Endothelial cell of umbilical vein (primary cell): ENCODE results near the gene UBE2E2. TPM values are rescaled to one million over a fixed set of nuclear protein-coding genes. Genes with fewer than 3 reads are reported as not detected.

Experiments
- BruUV-seq: library from RNA; stranded (reverse); fragments of 400-500 nt; replicated peaks from 2 replicates; lab custom pipeline; 2021; lab: Mats Ljungman, UMichigan
- CTCF ChIA-PET: fragments of 300-600, 350-600 bp; sonication (Branson Sonifier 250); formaldehyde crosslinking; loops from one replicate; lab custom pipeline; 2021; ENCODE audit warnings: antibody characterized with exemption, inconsistent platforms; lab: Charles Lee
- POLR2A ChIA-PET: fragments of 300-600, 350-600 bp; sonication (Branson Sonifier 250); formaldehyde crosslinking; loops from one replicate; lab custom pipeline; 2021; ENCODE audit warnings: antibody characterized with exemption, inconsistent platforms; lab: Charles Lee
- DNase-seq: peaks from one replicate; pipeline ENCODE4 v3.0.0-alpha.2; 2011; ENCODE audit warnings: low read depth, low spot score
- FAIRE-seq: peaks from 2 replicates; lab custom pipeline; 2011; peaks lifted over from hg19 to GRCh38; lab: Jason Lieb, UNC
- H2AFZ ChIP-seq: 2 replicates; pipeline ENCODE4 v1.6.0; 2012; ENCODE audit warnings: low read depth, low read length, control low read depth, inconsistent platforms
- H3K27ac ChIP-seq: 2 replicates; pipeline ENCODE4 v1.5.1; 2011; ENCODE audit warnings: low read depth, mild to moderate bottlenecking, control low read depth, low read length, moderate library complexity; ENCODE audit not compliant: insufficient read depth
- H3K27me3 ChIP-seq, 2 experiments: 2 replicates each; pipeline versions ENCODE4 v1.6.0 to v1.6.1; 2011; ENCODE audit warnings: low read length in 2 of 2, mixed read lengths in 1 of 2; ENCODE audit not compliant: control insufficient read depth in 2 of 2, insufficient read depth in 2 of 2
- H3K36me3 ChIP-seq, 2 experiments: 2 replicates in 1 of 2; 3 replicates in 1 of 2; pipeline ENCODE4 v1.5.1; 2011; ENCODE audit warnings: low read length in 2 of 2, mild to moderate bottlenecking in 1 of 2, moderate library complexity in 1 of 2; ENCODE audit not compliant: control insufficient read depth in 2 of 2, insufficient read depth in 2 of 2; ENCODE audit errors: extremely low read depth in 1 of 2
- H3K4me1 ChIP-seq: 3 replicates; pipeline ENCODE4 v1.5.1; 2011; ENCODE audit warnings: mild to moderate bottlenecking, low read length; ENCODE audit not compliant: control insufficient read depth, insufficient read depth; ENCODE audit errors: extremely low read depth
- H3K4me2 ChIP-seq: 2 replicates; pipeline ENCODE4 v1.6.1; 2011; ENCODE audit warnings: low read length, control low read depth, mixed read lengths; ENCODE audit not compliant: insufficient read depth
- H3K4me3 ChIP-seq, 3 experiments: fragments of 200-600 bp in 1 of 3; sonication (generic), shearing (Covaris generic) in 1 of 3; replicated peaks in 1 of 3; 2 replicates each; pipeline ENCODE4 v1.5.1; 2011 to 2016; ENCODE audit warnings: control low read depth in 3 of 3, low read length in 3 of 3, mild to moderate bottlenecking in 2 of 3, inconsistent platforms in 1 of 3, low read depth in 1 of 3, moderate library complexity in 1 of 3; ENCODE audit not compliant: insufficient read depth in 1 of 3
- H3K79me2 ChIP-seq: 2 replicates; pipeline ENCODE4 v1.6.0; 2012; ENCODE audit warnings: low read length, inconsistent platforms; ENCODE audit not compliant: control insufficient read depth, insufficient read depth
- H3K9ac ChIP-seq: replicated peaks from 2 replicates; pipeline ENCODE3; 2011; ENCODE audit warnings: low read length, control low read depth; ENCODE audit not compliant: insufficient read depth; ENCODE audit errors: extremely low read depth
- H3K9me1 ChIP-seq: replicated peaks from 3 replicates; pipeline ENCODE4 v1.6.0; 2011; ENCODE audit warnings: mild to moderate bottlenecking, low read length; ENCODE audit not compliant: control insufficient read depth, insufficient read depth; ENCODE audit errors: extremely low read depth
- H3K9me3 ChIP-seq: replicated peaks from 2 replicates; pipeline ENCODE4 v1.5.1; 2012; ENCODE audit warnings: low read length, inconsistent platforms; ENCODE audit not compliant: control insufficient read depth, insufficient read depth
- H4K20me1 ChIP-seq: replicated peaks from 2 replicates; pipeline ENCODE3; 2011; ENCODE audit warnings: mild to moderate bottlenecking, low read length; ENCODE audit not compliant: control insufficient read depth, insufficient read depth; ENCODE audit errors: extremely low read depth
- EZH2 ChIP-seq: IDR thresholded peaks from 2 replicates; pipeline ENCODE4 v1.6.1; 2012; ENCODE audit warnings: borderline replicate concordance, low read depth, mild to moderate bottlenecking, moderate library complexity, low read length, inconsistent platforms; ENCODE audit not compliant: severe bottlenecking
- FOS ChIP-seq: IDR thresholded peaks from 2 replicates; pipeline ENCODE4 v1.6.1; 2011; ENCODE audit warnings: mild to moderate bottlenecking, low read length, moderate library complexity, borderline replicate concordance; ENCODE audit not compliant: insufficient read depth
- GATA2 ChIP-seq: IDR thresholded peaks from 2 replicates; pipeline ENCODE4 v1.7.0; 2011; ENCODE audit warnings: low read depth, mild to moderate bottlenecking, moderate library complexity, mixed read lengths, low read length; ENCODE audit not compliant: insufficient read length, insufficient read depth
- JUN ChIP-seq: IDR thresholded peaks from 2 replicates; pipeline ENCODE4 v1.6.1; 2011; ENCODE audit warnings: borderline replicate concordance, low read depth; ENCODE audit not compliant: insufficient read length, insufficient read depth
- MYC ChIP-seq: IDR thresholded peaks from one replicate; pipeline ENCODE4 v1.6.1; 2011; ENCODE audit warnings: mild to moderate bottlenecking, low read depth, low read length
- POLR2A ChIP-seq: IDR thresholded peaks from 2 replicates; pipeline ENCODE4 v1.6.1; 2012; ENCODE audit warnings: low read depth, mild to moderate bottlenecking, control low read depth, low read length
- POLR2AphosphoS5 ChIP-seq: IDR thresholded peaks from 2 replicates; pipeline ENCODE4 v1.6.1; 2012; ENCODE audit warnings: low read depth, mild to moderate bottlenecking, control low read depth, low read length, moderate library complexity; ENCODE audit not compliant: insufficient read depth
- dilution Hi-C: fragments of 300-500 bp; cut with MboI; formaldehyde crosslinking; loops from one replicate; pipeline ENCODE4 v1.15.0; 2019; ENCODE audit warnings: low sequenced_read_pairs; ENCODE audit not compliant: extremely low pct_ligation_motif_present
- intact Hi-C: fragments of 100-400 bp; cut with micrococcal nuclease; formaldehyde crosslinking; loops from one replicate; pipeline ENCODE4 v1.10.0; 2022
- polyA plus RNA-seq, 4 experiments: library from polyadenylated mRNA; depleted of rRNA in 3 of 4; stranded (reverse) in 3 of 4; unstranded in 1 of 4; fragments of >200 nt; gene quantifications; 2 replicates each; pipeline versions ENCODE4 v1.2.1 to v1.2.3, GENCODE V29; 2011 to 2012; ENCODE audit warnings: missing spikeins in 1 of 4
- total RNA-seq: library from RNA; stranded (reverse); gene quantifications from 2 replicates; pipeline ENCODE4 v1.2.3, GENCODE V29; 2021
- TF ChIP-seq, protein P1 (sequence below), 2 donors: IDR thresholded peaks; 1 replicate in 1 of 2; 2 replicates in 1 of 2; pipeline ENCODE4 v1.5.1; 2011; ENCODE audit warnings: low read length in 2 of 2, mild to moderate bottlenecking in 2 of 2, moderate library complexity in 2 of 2, control low read depth in 1 of 2, inconsistent platforms in 1 of 2, low read depth in 1 of 2; ENCODE audit not compliant: insufficient read depth in 1 of 2; ENCODE audit errors: extremely low read depth in 1 of 2
- TF ChIP-seq, protein P2 (sequence below): IDR thresholded peaks from 2 replicates; pipeline ENCODE4 v1.6.1; 2011; ENCODE audit not compliant: insufficient read depth, insufficient read length

UBE2E2 gene
- total and polyA plus RNA-seq, 2 donors (not counting 3 experiments of a cell fraction or from before 2014, with no cell fraction given): 37.0 to 45.4 TPM

DNA sequence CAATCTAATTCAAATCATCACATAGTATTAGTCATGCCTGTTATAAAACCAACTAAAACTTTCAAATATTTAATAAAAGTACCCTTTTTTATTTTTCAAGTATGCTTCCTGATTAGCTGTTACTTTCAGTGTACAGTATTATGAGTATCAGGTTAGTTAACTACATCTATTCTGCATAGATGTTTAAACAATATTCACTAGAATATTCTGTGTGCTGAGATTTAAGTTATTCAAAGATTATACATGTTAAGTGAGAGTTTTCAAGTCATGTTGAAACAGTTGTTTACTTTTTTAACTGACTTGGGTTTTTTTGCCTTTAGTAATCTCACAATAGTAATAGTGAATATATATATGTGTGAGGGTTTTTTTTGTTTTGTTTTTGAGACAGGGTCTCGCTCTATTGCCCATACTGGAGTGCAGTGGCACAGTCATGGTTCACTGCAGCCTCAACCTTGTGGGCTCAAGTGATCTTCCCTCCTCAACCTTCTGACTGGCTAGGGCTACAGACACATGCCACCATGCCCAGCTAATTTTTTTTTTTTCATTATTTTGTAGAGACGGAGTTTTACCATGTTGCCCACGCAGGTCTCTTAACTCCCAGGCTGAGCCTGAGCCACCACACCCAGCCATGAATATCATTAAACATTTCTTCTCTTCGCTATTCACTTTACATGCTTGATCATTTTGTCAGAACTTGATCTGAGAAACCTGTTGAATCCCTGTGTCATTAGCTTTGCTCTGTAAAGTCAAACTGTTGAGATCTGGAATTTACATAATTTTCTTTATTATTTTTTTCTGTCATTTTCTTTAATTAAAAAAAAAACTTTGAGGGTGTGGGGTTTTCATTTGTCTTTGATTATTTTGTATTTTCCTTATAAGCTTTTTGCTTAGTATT lies 316.4 kb downstream of the UBE2E2 start:
- BruUV-seq: no TSS peak
- Histone ChIP-seq H3K9me1 (no peaks in the 10 kb centered on the region), H3K4me1 (peaks cover 14% of the 10 kb centered on the region), H3K4me3 (no peak overlapping the region), H3K9me3 (no peaks in the 10 kb centered on the region), H4K20me1 (no peaks in the 10 kb centered on the region), H3K4me2 (no peak overlapping the region), H3K36me3 (no peaks in the 10 kb centered on the region), H3K27me3 (no peaks in the 10 kb centered on the region), H3K9ac (no peak overlapping the region), H3K79me2 (no peaks in the 10 kb centered on the region), H3K27ac (no peak overlapping the region), H2AFZ (no peak overlapping the region)
- FAIRE-seq (no peak), DNase-seq (no peak)
- dilution Hi-C loops: no loop called here
- CTCF ChIA-PET: interaction anchor here (0.6 to 1.1 kb wide), 2 partner anchors 19 to 34 kb away, joined by 3 read pairs; no protein-coding TSS in a partner anchor
- TF ChIP-seq POLR2AphosphoS5 (no peak), JUN (no peak), MYC (no peak), FOS (no peak), EZH2 (no peak), GATA2 (no peak), POLR2A (no peak)
- TF ChIP-seq, protein P1, sequence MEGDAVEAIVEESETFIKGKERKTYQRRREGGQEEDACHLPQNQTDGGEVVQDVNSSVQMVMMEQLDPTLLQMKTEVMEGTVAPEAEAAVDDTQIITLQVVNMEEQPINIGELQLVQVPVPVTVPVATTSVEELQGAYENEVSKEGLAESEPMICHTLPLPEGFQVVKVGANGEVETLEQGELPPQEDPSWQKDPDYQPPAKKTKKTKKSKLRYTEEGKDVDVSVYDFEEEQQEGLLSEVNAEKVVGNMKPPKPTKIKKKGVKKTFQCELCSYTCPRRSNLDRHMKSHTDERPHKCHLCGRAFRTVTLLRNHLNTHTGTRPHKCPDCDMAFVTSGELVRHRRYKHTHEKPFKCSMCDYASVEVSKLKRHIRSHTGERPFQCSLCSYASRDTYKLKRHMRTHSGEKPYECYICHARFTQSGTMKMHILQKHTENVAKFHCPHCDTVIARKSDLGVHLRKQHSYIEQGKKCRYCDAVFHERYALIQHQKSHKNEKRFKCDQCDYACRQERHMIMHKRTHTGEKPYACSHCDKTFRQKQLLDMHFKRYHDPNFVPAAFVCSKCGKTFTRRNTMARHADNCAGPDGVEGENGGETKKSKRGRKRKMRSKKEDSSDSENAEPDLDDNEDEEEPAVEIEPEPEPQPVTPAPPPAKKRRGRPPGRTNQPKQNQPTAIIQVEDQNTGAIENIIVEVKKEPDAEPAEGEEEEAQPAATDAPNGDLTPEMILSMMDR (IDR thresholded peaks at IDR 0.05; ENCODE audit: extremely low read depth in 1 of 2, insufficient read depth in 1 of 2, low read depth in 1 of 2, low read length in 2 of 2): no peak
- TF ChIP-seq, protein P2, sequence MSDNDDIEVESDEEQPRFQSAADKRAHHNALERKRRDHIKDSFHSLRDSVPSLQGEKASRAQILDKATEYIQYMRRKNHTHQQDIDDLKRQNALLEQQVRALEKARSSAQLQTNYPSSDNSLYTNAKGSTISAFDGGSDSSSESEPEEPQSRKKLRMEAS: no peak
- intact Hi-C loops: no loop called here
- POLR2A ChIA-PET: no interaction called here
